ENCODE results near the gene ECHDC3.
A peak's percentile ranks its signal among the peaks of the same experiment; 100 is the strongest.

The ECHDC3 gene

DNA sequence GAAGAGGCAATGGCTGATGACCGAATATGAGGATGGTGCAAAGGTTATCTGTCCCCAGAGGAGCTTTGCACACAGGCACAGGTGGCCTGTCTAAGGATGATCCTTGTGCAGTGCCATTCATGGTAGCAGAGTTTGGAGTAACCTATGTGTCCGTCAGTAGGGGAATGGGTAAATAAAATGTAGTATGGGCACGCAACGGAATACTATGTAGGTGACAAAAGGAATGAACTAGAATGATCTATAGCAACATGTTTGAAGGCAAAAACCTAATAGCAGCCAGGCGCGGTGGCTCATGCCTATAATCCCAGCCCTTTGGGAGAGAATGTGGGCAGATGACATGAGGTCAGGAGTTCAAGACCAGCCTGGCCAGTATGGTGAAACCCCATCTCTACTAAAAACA lies 41.6 kb upstream of the ECHDC3 start:
- no peaks in the 10 kb centered on the region for H3K4me1 ChIP-seq (ENCODE audit: control insufficient read depth, insufficient read depth, low read length)
- POLR2A ChIA-PET: no interaction called here
- CTCF ChIA-PET: interaction anchor here (0.7 kb wide), 1 partner anchor 7 kb away, joined by 8 read pairs; no protein-coding TSS in a partner anchor
- no peaks in the 10 kb centered on the region for H3K36me3 ChIP-seq (ENCODE audit: control insufficient read depth in 2 of 2, insufficient read depth in 1 of 2, low read length in 2 of 2)
- H3K9me3 ChIP-seq (ENCODE audit: control insufficient read depth, insufficient read depth, low read depth, low read length): no peaks in the 10 kb centered on the region
- H3K27ac ChIP-seq (ENCODE audit: extremely low read depth, low read depth, low read length): no peak overlapping the region
- TF ChIP-seq ZNF654 (tag by site-specific recombination; IDR thresholded peaks at IDR 0.05; ENCODE audit: low read depth) (no peak), MZF1 (tag by site-specific recombination; IDR thresholded peaks at IDR 0.05; ENCODE audit: borderline replicate concordance) (peak; percentile 84; the same call in 1 of the 2 replicates), ZNF670 (tag by site-specific recombination; IDR thresholded peaks at IDR 0.05; ENCODE audit: low read depth) (no peak), ZNF521 (tag by site-specific recombination; IDR thresholded peaks at IDR 0.05) (no peak), ZNF324 (tag by site-specific recombination; IDR thresholded peaks at IDR 0.05) (no peak), ZNF146 (tag by site-specific recombination; IDR thresholded peaks at IDR 0.05) (peak; percentile 84), ZNF701 (tag by site-specific recombination; IDR thresholded peaks at IDR 0.05) (no peak), ZNF211 (tag by site-specific recombination; IDR thresholded peaks at IDR 0.05; ENCODE audit: low read depth) (no peak)
- TF ChIP-seq, protein P1, sequence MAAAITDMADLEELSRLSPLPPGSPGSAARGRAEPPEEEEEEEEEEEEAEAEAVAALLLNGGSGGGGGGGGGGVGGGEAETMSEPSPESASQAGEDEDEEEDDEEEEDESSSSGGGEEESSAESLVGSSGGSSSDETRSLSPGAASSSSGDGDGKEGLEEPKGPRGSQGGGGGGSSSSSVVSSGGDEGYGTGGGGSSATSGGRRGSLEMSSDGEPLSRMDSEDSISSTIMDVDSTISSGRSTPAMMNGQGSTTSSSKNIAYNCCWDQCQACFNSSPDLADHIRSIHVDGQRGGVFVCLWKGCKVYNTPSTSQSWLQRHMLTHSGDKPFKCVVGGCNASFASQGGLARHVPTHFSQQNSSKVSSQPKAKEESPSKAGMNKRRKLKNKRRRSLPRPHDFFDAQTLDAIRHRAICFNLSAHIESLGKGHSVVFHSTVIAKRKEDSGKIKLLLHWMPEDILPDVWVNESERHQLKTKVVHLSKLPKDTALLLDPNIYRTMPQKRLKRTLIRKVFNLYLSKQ (tag by site-specific recombination; IDR thresholded peaks at IDR 0.05; ENCODE audit: borderline replicate concordance): no peak
- H3K4me3 ChIP-seq (ENCODE audit: low read depth, low read length): no peak overlapping the region

DNA sequence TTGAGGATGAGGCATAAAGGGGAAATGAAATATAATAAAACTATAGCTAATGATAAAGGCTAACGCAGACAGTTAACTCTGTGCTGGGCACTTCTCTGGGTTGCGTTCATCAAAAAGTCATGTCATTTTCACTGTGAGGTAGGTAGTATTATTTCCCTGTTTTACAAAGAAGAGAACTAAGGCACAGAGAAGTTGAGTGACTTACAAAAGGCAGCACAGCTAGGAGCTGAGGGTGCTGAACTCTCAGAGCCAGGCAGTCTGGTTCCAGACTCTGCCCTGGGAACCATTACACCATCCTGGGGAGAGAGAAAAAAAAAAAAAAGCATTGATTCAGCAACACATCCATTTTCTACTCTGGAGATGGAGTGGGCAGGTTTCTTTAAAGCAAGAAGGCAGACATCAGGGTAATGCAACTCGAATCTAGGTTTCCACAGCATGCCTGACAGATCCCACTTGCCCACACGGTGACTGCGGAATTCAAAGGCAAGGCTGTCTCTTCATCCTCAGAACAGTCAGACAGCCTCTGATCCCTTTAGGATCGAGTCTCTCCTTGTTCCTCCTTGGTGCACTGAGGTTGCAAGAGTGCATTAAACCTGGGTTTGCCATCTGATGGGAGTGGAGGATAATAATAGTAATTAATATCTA lies 40.6 kb upstream of the ECHDC3 start:
- H3K27ac ChIP-seq (ENCODE audit: extremely low read depth, low read depth, low read length): no peak overlapping the region
- H3K4me1 ChIP-seq (ENCODE audit: control insufficient read depth, insufficient read depth, low read length): no peaks in the 10 kb centered on the region
- POLR2A ChIA-PET: no interaction called here
- H3K4me3 ChIP-seq (ENCODE audit: low read depth, low read length): no peak overlapping the region
- H3K9me3 ChIP-seq (ENCODE audit: control insufficient read depth, insufficient read depth, low read depth, low read length): no peaks in the 10 kb centered on the region
- H3K36me3 ChIP-seq (ENCODE audit: control insufficient read depth in 2 of 2, insufficient read depth in 1 of 2, low read length in 2 of 2): no peaks in the 10 kb centered on the region
- CTCF ChIA-PET: no interaction called here
- TF ChIP-seq ZNF768 (tag by site-specific recombination; IDR thresholded peaks at IDR 0.05): peak; percentile 34; the same call in 1 of the 2 replicates
- TF ChIP-seq SCRT1 (tag by site-specific recombination; IDR thresholded peaks at IDR 0.05; ENCODE audit: borderline replicate concordance): no peak

DNA sequence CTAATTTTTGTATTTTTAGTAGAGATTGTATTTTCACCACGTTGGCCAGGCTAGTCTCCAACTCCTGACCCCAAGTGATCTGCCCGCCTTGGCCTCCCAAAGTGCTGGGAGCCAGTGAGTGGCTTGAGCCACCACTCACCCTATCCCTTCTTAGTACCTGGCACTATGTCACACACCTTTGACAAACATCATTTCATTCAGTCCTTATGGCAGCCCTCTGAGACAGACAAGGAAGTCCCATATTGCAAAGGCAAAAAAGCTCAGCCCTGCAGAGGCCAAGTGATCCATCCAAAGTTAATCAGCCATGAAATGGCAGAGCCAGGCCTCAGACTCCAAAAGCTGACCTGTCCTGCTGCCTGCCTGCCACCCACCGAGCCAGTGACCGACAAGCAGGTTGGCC lies 39.9 kb upstream of the ECHDC3 start:
- Histone ChIP-seq H3K4me3 (ENCODE audit: low read depth, low read length) (no peak overlapping the region), H3K9me3 (ENCODE audit: control insufficient read depth, insufficient read depth, low read depth, low read length) (no peaks in the 10 kb centered on the region), H3K36me3 (ENCODE audit: control insufficient read depth in 2 of 2, insufficient read depth in 1 of 2, low read length in 2 of 2) (no peaks in the 10 kb centered on the region), H3K27ac (ENCODE audit: extremely low read depth, low read depth, low read length) (no peak overlapping the region), H3K4me1 (ENCODE audit: control insufficient read depth, insufficient read depth, low read length) (no peaks in the 10 kb centered on the region)
- POLR2A ChIA-PET: no interaction called here
- CTCF ChIA-PET: interaction anchor here (0.6 kb wide), 1 partner anchor 20 kb away, joined by 5 read pairs; no protein-coding TSS in a partner anchor
- TF ChIP-seq ZNF366 (tag by site-specific recombination; conservative IDR thresholded peaks at IDR 0.05): no peak
- TF ChIP-seq, protein P2, sequence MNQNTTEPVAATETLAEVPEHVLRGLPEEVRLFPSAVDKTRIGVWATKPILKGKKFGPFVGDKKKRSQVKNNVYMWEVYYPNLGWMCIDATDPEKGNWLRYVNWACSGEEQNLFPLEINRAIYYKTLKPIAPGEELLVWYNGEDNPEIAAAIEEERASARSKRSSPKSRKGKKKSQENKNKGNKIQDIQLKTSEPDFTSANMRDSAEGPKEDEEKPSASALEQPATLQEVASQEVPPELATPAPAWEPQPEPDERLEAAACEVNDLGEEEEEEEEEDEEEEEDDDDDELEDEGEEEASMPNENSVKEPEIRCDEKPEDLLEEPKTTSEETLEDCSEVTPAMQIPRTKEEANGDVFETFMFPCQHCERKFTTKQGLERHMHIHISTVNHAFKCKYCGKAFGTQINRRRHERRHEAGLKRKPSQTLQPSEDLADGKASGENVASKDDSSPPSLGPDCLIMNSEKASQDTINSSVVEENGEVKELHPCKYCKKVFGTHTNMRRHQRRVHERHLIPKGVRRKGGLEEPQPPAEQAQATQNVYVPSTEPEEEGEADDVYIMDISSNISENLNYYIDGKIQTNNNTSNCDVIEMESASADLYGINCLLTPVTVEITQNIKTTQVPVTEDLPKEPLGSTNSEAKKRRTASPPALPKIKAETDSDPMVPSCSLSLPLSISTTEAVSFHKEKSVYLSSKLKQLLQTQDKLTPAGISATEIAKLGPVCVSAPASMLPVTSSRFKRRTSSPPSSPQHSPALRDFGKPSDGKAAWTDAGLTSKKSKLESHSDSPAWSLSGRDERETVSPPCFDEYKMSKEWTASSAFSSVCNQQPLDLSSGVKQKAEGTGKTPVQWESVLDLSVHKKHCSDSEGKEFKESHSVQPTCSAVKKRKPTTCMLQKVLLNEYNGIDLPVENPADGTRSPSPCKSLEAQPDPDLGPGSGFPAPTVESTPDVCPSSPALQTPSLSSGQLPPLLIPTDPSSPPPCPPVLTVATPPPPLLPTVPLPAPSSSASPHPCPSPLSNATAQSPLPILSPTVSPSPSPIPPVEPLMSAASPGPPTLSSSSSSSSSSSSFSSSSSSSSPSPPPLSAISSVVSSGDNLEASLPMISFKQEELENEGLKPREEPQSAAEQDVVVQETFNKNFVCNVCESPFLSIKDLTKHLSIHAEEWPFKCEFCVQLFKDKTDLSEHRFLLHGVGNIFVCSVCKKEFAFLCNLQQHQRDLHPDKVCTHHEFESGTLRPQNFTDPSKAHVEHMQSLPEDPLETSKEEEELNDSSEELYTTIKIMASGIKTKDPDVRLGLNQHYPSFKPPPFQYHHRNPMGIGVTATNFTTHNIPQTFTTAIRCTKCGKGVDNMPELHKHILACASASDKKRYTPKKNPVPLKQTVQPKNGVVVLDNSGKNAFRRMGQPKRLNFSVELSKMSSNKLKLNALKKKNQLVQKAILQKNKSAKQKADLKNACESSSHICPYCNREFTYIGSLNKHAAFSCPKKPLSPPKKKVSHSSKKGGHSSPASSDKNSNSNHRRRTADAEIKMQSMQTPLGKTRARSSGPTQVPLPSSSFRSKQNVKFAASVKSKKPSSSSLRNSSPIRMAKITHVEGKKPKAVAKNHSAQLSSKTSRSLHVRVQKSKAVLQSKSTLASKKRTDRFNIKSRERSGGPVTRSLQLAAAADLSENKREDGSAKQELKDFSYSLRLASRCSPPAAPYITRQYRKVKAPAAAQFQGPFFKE (tag by site-specific recombination; IDR thresholded peaks at IDR 0.05; ENCODE audit: borderline replicate concordance): no peak
- TF ChIP-seq ZNF433 (tag by site-specific recombination; IDR thresholded peaks at IDR 0.05; ENCODE audit: low read depth): no peak
- TF ChIP-seq, protein P3, sequence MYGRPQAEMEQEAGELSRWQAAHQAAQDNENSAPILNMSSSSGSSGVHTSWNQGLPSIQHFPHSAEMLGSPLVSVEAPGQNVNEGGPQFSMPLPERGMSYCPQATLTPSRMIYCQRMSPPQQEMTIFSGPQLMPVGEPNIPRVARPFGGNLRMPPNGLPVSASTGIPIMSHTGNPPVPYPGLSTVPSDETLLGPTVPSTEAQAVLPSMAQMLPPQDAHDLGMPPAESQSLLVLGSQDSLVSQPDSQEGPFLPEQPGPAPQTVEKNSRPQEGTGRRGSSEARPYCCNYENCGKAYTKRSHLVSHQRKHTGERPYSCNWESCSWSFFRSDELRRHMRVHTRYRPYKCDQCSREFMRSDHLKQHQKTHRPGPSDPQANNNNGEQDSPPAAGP (tag by site-specific recombination; IDR thresholded peaks at IDR 0.05): no peak

All from HEK293 (cell line).